Measurements from ENCODE around the gene APBA3. TPM values are rescaled to one million over a fixed set of nuclear protein-coding genes. Genes with fewer than 3 reads are reported as not detected.

The APBA3 gene
- total RNA-seq, 1 donor from 2014 or later, result 18.2 TPM

GRCh38 chr19:3716147-3716668 is 45.3 kb downstream of the APBA3 start:
- no peaks in the 10 kb centered on the region for H3K9me3 ChIP-seq
- intact Hi-C loops (cut with DNase I), result no loop called here
- H3K27ac ChIP-seq, result no peak overlapping the region
- DNase-seq (no peak), ATAC-seq (no peak)
- peaks cover 24% of the 10 kb centered on the region for H3K4me1 ChIP-seq
- no peak for TF ChIP-seq CTCF (IDR thresholded peaks at IDR 0.05)
- peaks cover 26% of the 10 kb centered on the region for H3K27me3 ChIP-seq (ENCODE audit: low read depth)
- no peak overlapping the region for H3K4me3 ChIP-seq
- H3K36me3 ChIP-seq, result no peaks in the 10 kb centered on the region

- Histone ChIP-seq H3K36me3 (no peaks in the 10 kb centered on the region), H3K4me3 (no peak overlapping the region), H3K9me3 (no peaks in the 10 kb centered on the region), H3K4me1 (peaks cover 20% of the 10 kb centered on the region), H3K27me3 (ENCODE audit: low read depth) (peaks cover 4% of the 10 kb centered on the region), H3K27ac (peak overlapping the region; percentile 56)
- ATAC-seq (peak; percentile 56 to 64), DNase-seq (peak; percentile 66)
- TF ChIP-seq CTCF (IDR thresholded peaks at IDR 0.05), result no peak
- intact Hi-C loops (cut with DNase I), result no loop called here
These were observed 48.6 kb downstream of the APBA3 start for GRCh38 chr19:3712663-3713611.

GRCh38 chr19:3710265-3710812 is 51.2 kb downstream of the APBA3 start:
- TF ChIP-seq CTCF (IDR thresholded peaks at IDR 0.05), result no peak
- Histone ChIP-seq H3K9me3 (no peaks in the 10 kb centered on the region), H3K4me3 (no peak overlapping the region), H3K4me1 (peaks cover 20% of the 10 kb centered on the region), H3K27ac (no peak overlapping the region), H3K36me3 (no peaks in the 10 kb centered on the region), H3K27me3 (ENCODE audit: low read depth) (peaks cover 6% of the 10 kb centered on the region)
- DNase-seq, result peak; percentile 96
- intact Hi-C loops (cut with DNase I), result no loop called here
- peak; percentile 91 to 95 for ATAC-seq

GRCh38 chr19:3708207-3708931 is 53.1 kb downstream of the APBA3 start, which contains the start of gene TJP3:
TJP3 (plus strand) TSS chr19:3708384; CDS start chr19:3728433, 20,049 bp downstream.
- TF ChIP-seq CTCF (IDR thresholded peaks at IDR 0.05), result no peak
- peaks cover 14% of the 10 kb centered on the region for H3K4me1 ChIP-seq
- H3K4me3 ChIP-seq, result peak within 1 kb of the TSS; percentile 53
- H3K27me3 ChIP-seq (ENCODE audit: low read depth), result peaks cover 6% of the 10 kb centered on the region
- no peaks in the 10 kb centered on the region for H3K36me3 ChIP-seq
- peak within 1 kb of the TSS; percentile 64 for H3K27ac ChIP-seq
- intact Hi-C loops (cut with DNase I), result no loop called here
- ATAC-seq (peak; percentile 81), DNase-seq (peak; percentile 87)
- no peaks in the 10 kb centered on the region for H3K9me3 ChIP-seq

- Histone ChIP-seq H3K9me3 (no peaks in the 10 kb centered on the region), H3K4me3 (peak overlapping the region; percentile 53), H3K27me3 (ENCODE audit: low read depth) (peaks cover 6% of the 10 kb centered on the region), H3K4me1 (peaks cover 11% of the 10 kb centered on the region), H3K36me3 (no peaks in the 10 kb centered on the region), H3K27ac (peak overlapping the region; percentile 64)
- intact Hi-C loops (cut with DNase I), result no loop called here
- DNase-seq (no peak), ATAC-seq (peak; percentile 1)
- no peak for TF ChIP-seq CTCF (IDR thresholded peaks at IDR 0.05)
These were observed 53.7 kb downstream of the APBA3 start for GRCh38 chr19:3707868-3708206.
